Coronary artery (tissue), 2 donors: ENCODE results near the gene CECR2.

ENCODE experiments used
- DNase-seq: peaks from one replicate; pipeline ENCODE4 v3.0.0-alpha.2; 2017; ENCODE audit warnings: low spot score
- H3K27ac ChIP-seq, 2 donors: fragments of 200-600 bp; sonication (generic); one replicate each; pipeline ENCODE4 v1.5.1; 2016 to 2019
- H3K4me3 ChIP-seq: fragments of 200-600 bp; sonication (generic); 2 replicates; pipeline ENCODE4 v1.5.1; 2016; ENCODE audit warnings: mild to moderate bottlenecking, moderate library complexity
- CTCF ChIP-seq: fragments of 200-600 bp; sonication (generic); IDR thresholded peaks from one replicate; pipeline ENCODE4 v1.5.1; 2019; ENCODE audit warnings: antibody characterized with exemption

CECR2 gene

GRCh38 chr22:17336061-17336460 lies 33.2 kb upstream of the CECR2 start:
- no peak overlapping the region for H3K4me3 ChIP-seq
- DNase-seq: no peak
- no peak for TF ChIP-seq CTCF
- no peak overlapping the region for H3K27ac ChIP-seq

DNA sequence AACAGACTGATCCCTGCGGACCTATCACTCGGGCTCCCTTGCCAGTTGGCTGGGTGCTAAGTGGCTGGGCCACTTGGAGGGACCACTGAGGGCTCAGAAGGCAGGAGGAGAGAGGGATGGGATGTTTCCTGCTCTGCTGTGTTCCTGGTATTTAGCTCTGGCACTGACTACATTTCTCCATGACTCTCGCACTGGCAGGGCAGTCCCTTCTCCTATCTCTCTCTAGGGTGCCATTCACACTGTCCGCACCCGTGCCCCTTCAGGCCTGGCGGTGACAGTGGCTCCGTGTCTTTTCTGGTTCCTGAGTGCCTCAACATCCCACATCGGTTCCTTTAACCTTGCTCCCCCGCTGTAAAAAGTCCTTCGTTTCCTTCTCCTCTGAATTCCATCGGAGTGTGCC lies 31.6 kb upstream of the CECR2 start:
- Histone ChIP-seq H3K4me3 (no peak overlapping the region), H3K27ac (no peak overlapping the region)
- no peak for TF ChIP-seq CTCF
- no peak for DNase-seq

DNA sequence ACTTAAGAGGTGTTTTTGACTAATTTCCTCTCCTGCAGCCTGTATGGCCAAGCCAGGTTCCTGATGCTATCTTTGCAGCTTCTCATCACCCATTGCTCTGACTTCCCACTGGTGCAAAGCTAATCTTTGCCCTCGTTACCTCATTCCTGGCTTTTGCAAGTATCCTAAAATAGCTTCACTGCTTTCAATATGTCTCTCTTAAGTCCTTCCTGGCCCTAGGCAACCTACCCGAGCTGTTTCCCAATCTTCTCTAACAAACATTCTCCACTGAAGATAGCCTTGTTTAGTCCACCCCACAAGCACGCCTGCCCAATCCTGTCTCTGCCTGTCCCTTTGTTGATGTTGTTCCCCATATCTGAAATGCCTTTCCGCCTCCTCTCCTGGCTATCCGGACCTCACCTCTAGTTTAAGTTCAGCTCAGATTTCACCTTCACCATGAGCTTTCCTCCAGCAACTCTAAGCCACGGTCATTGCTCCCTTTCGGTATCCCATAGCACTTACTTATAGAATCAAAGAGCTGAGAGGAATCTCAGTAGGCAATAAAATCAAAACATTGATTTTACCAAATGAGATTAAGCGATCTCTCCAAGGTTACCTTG lies 30.1 kb upstream of the CECR2 start:
- no peak overlapping the region for H3K4me3 ChIP-seq
- H3K27ac ChIP-seq: no peak overlapping the region
- no peak for DNase-seq
- TF ChIP-seq CTCF: no peak

DNA sequence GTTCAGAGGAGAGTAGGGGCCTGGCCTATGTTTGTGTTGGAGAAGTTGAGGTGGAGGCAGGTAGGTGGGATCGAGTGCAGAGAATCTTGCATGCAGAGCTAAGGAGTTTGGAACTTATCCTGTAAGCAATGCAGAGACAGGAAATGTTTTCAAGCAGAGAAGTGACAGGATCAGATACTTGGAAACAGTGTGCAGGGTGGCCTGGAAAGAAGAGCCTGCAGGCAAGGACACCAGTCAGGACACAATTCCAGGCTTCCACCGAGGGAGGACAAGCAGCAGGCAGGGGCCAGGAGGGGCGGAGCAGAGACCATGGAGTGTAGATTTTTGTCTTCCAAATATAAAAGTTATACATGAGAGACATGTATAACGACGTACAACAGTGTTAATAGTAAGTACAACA lies 26.9 kb upstream of the CECR2 start:
- no peak for TF ChIP-seq CTCF
- no peak overlapping the region for H3K4me3 ChIP-seq
- no peak overlapping the region for H3K27ac ChIP-seq
- no peak for DNase-seq

DNA sequence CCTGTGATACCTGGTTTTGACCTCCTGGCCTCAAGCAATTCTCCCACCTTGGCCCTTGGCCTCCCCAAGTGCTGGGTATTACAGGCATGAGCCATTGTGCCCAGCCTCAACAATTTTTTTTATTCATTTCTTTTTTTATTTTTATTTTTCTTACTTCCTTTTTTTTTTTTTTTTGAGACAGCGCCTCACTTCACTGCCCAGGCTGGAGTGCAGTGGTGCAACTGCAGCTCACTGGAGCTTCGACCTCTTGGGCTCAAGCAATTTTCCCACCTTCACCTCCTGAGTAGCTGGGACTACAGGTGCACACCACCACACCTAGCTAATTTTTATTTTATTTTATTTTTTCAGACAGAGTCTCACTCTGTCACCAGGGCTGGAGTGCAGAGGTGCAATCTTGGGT lies 25.5 kb upstream of the CECR2 start:
- TF ChIP-seq CTCF: no peak
- DNase-seq: no peak
- H3K27ac ChIP-seq: no peak overlapping the region
- H3K4me3 ChIP-seq: no peak overlapping the region

- no peak overlapping the region for H3K27ac ChIP-seq
- no peak for TF ChIP-seq CTCF
Measured at GRCh38 chr22:17346578-17346977, 22.7 kb upstream of the CECR2 start.

DNA sequence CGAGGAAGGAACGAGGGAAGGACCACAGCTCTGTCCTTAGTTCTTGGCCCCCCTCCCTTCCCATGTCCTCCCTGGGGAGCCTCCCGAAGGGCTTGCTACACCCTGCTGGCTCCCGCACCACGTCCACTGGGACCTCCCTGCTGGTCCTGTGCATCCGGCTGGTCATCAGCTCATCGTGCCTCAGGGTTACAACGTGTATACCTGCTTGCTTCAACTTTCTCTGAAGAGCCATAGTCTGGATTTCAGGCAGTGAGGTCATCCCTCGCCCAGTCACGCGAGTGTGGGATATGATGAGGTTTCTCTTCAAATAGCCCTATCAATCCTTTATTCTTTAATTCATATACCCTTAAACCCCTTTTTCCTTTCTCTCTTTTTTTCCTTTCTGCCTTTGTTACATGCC lies 21.5 kb upstream of the CECR2 start:
- H3K27ac ChIP-seq: no peak overlapping the region
- no peak overlapping the region for H3K4me3 ChIP-seq
- TF ChIP-seq CTCF: no peak

More at GRCh38 chr22:17346578-17346977, 22.7 kb upstream of the CECR2 start:
- DNase-seq: no peak
- no peak overlapping the region for H3K4me3 ChIP-seq

More for the DNA sequence above, 21.5 kb upstream of the CECR2 start:
- DNase-seq: no peak
